ENCODE measurements around the gene MEF2B.
A peak's percentile ranks its signal among the peaks of the same experiment; 100 is the strongest.

MEF2B gene

DNA sequence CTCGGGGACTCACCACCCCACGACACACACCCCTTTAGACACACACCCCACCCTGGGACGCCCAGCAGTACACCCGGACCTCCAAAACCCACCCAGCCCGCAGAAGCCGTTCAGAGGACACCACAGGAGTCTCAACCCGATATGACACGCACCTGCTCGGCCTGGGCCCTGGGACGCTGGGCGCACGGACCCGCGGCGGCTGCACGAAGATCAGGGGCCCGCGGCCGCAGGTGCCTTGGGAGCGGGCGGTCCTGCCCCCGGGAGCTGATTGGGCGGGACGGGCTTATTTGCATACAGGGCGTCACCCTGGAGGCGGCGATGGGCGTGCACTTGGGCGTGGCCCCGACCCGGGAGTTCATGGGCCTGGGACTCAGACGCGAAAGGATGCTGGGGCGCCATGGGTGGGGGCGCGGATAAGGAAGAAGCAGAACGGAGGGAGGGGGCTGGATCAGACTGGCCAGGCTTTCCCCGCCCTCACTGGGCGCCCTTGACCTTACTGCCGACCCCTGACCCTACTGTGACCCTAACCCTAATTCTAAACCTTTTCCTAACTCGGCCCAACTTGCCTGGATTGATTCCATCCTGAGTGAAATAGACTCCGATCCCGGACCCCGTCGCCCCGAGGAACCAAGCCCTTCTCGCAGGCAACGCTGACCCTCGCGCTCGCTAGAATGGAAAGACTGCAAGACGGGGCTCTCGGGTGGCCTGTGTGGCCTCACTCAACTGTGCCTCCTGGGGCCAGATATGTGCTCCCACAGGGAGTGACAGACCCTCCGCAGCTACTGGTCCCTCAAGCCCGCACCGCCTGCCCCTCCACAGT is at the start of gene MEF2B:
MEF2B (minus strand) TSS at position 211 of the 820 bp plus-strand sequence. CDS start 19,528 bp downstream, outside the sequence.
- peak; percentile 89 for DNase-seq

DNA sequence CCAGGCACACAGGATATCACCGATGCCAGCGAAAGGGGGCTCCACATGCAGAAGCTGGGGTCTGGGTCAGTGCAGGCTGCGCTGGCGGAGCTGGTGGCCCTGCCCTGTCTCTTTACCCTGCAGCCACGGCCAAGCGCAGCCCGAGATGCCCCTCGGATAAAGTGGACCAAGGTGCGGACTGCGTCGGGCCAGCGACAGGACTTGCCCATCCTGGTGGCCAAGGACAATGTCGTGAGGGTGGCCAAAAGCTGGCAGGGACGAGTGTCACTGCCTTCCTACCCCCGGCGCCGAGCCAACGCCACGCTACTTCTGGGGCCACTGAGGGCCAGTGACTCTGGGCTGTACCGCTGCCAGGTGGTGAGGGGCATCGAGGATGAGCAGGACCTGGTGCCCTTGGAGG is 48.8 kb upstream of the MEF2B start:
- no peak for DNase-seq

GRCh38 chr19:19217099-19217498 is 47.0 kb upstream of the MEF2B start:
- no peak for DNase-seq

DNA sequence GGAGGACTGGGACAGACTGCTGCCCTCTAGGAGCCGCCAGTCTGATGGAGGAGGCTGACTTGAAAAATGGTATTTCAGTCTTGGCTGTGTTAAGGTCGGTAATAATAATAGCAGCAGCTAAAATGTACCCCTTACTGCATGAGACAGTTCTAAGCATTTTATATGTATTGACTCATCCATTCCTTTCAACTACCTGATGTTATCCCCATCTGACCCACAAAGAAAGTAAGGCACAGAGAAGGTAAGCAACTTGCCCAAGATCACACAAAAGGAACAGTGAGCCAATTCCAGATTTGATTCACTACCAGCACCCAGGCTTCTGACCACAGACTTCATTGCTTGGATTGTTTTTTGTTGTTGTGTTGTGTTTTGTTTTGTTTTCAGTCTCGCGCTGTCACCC is 45.7 kb upstream of the MEF2B start:
- no peak for DNase-seq

DNA sequence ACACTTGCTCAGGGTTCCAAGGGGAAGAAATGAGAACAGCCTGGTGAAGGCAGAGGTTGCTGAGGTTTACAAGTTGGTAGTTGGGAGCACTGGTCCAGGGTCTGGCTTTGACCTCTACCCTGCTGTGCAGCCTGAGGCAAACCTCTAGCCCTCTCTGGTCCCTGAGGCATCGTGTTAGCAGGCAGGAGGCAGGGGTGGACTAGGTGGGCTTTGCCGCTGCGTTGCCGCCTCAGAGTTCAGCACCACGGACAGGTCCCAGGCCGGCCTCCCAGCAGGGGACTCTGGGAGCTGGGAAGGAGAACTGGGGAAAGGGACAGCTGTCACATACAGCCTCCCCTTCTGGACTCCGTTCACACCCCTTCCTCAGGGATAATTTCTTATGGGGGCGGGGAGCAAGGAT is 44.8 kb upstream of the MEF2B start:
- DNase-seq, result peak; percentile 33

DNA sequence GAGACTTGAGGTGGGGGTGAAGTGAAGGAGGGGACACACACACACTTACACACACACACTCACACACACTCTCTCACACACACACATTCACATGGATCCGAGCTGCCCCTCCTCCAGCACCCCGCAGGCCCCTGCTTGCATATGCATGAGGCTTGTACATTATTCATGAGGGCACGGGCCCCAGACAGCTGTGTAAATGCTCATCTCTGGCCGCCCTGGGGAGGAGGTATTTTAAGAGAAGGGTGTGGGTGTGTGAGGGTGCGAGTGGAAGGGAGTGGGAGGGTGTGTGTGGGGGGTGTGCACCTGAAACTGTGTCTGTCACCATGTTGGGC is 44.1 kb upstream of the MEF2B start:
- no peak for DNase-seq

DNA sequence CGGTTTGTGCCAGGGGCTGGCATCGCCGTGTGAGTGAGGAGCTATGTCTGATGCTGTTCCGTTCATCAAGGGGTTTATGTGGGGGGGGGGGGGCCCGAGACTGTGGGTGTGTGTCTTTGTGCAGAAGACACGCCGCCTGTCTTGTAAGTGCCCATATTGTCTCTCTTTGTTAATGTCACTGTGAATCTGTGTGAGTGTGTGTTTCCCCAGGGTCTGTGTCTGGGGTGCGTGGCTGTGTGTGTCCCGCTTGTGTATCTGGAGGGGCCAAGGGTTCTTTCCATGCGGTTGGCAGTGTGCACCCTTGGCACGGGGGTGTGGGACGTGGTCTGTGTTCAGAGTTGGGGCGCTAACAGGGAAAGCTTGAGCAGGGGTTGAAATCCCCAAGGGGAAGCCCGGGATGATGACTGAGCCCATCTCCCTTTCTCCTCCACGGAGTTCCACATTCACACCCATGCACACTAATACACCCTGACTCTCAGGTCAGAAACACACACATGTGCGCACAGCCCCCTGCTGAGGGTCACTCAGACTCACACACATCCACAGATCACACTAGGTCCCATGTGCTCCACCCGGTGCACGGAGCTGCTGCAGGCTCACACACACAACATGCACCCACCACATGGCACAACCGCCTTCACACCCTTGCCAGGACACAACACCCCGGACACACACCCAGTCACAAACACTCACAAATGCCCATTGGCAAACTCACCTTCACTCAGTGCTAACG is 43.5 kb upstream of the MEF2B start:
- no peak for DNase-seq

DNA sequence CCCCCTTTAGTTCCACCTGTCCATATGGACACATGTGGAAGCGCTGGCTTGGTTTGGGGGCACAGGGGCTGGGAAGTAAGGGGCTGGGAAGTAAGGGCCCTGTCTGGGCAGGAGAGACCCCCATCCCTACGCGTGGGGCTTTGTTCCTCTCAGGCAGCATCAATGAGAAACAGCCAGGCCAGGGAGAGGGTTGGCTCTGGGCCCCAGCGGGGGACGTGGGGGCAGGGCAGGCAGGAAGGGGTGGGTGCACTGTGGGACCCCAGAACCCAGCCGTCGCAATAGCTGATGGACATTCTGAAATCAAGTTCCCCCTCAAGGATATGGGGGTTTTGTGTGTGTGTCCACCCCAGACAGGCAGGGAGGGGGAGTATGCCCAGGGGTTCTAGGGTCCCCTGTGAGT is 42.9 kb upstream of the MEF2B start:
- DNase-seq, result no peak

GRCh38 chr19:19211499-19212420 is 41.7 kb upstream of the MEF2B start, which contains the start of gene NCAN:
NCAN (plus strand) TSS chr19:19211958; CDS start chr19:19216954, 4,996 bp downstream.
- no peak for DNase-seq

- DNase-seq, result no peak
Measured at GRCh38 chr19:19209372-19209771, 39.3 kb upstream of the MEF2B start.

GRCh38 chr19:19207637-19208572 is 37.8 kb upstream of the MEF2B start:
- no peak for DNase-seq

DNA sequence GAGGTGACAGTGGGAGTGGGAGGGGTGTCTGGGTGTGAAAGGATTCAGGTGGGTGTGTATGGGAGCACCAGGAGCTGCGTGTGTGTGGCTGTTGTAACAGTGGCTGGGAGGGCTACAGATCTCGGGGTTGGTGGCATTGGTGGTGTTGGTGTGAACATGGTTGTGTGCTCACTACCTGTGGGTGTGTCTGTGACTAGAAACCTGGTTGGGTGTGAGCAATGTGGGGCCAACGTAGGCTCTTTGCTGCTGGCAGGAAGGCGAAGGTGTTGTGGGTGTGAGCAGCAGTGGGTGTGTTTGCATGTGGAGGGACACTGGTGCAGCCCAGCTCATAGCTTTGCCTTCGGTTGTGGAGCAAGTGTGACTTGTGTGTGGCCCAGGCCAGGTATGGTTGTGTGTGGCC is 36.9 kb upstream of the MEF2B start:
- DNase-seq, result no peak

DNA sequence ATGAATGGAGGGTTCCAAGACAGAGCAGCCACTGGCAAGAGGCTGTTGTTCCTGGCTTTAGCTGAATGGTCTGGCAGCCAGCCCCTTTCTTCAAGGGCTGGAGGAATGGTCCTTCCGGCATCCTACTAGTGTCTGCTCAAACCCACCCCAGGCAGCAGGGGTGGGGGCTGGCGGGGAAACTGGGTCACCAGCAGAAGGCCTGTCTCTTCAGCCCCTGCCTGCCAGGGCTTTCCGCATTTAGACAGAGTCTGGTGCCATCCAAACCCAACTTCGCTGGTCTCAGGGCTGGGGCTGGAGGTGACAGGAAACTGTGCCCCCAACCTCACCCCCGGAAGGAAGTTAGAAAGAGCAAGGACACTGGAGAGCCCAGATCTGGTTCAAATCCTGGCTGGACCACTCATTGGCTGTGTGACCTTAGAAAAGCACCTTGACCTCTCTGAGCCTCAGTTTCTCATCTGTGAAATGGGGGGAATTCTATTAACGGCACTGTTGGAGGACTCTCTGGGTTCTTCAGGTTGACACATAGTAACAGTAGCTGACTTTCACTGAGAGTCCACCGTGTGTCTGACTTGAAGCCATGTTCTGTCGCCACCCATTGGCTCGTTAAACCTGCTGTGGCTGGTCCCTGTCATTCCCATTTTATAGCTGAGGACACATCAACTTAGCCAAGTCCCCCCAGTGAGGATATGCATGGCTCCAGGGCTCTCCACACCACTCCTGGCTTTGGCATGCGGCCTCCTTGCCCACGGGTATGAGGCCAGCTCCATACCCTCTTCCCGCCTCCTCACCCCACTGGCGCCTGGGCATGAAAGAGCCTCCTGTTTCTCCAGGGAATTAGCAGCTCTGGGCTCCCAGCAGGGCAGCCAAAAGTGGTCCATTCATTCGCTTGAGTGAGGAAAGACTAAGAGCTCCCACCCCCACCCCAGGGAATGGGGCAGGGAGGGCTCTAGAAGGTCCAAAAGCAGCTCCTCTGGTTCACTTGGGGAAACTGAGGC is 35.6 kb upstream of the MEF2B start:
- no peak for DNase-seq

DNA sequence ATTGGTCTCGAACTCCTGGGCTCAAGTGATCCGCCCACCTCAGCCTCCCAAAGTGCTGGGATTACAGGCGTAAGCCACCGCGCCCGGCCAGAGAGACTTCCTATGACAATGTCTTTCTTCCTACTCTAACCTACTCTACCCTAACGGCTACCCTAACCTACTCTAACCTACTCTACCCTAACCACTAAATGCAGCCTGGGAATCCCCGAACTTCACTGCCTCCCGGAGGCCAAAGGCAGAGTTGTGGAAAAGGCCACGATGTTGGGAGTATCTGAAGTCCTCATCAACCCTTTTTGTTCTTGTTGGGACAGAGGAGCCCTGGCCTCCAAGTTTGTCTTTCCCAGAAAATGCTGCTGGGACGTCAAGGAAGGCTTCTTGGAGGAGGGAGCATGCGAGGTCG is 34.1 kb upstream of the MEF2B start:
- DNase-seq, result no peak

GRCh38 chr19:19203012-19203856 is 33.2 kb upstream of the MEF2B start, which contains the start of gene NR2C2AP:
NR2C2AP (minus strand) TSS chr19:19203414; CDS start chr19:19203060, 354 bp downstream.
- peak; percentile 97 for DNase-seq

- no peak for DNase-seq
Measured at GRCh38 chr19:19202707-19203011, 32.6 kb upstream of the MEF2B start.

- DNase-seq, result no peak
Measured at GRCh38 chr19:19201697-19202630, 31.9 kb upstream of the MEF2B start.

DNA sequence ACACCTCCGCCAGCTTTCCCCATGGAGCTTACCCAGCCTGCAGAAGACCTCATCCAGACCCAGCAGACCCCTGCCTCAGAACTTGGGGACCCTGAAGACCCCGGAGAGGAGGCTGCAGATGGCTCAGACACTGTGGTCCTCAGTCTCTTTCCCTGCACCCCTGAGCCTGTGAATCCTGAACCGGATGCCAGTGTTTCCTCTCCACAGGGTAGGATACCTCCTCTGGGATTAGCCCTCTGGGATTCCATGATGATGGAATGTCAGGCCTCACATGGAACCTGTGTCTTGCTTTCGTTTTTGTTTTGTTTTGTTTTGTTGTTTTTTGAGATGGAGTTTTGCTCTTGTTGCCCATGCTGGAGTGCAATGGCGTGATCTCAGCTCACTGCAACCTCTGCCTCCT is 23.9 kb upstream of the MEF2B start:
- no peak for DNase-seq

All from stimulated activated CD4-positive, alpha-beta T cell treated with anti-CD3 and anti-CD28 coated beads, Interleukin-15, amount 100 ng/mL, for 24 hours (primary cell).